WTC11 (cell line): Measurements from ENCODE around the gene SND1.

Experiments
- ETV6 ChIP-seq: sonication (generic); formaldehyde crosslinking; IDR thresholded peaks from 2 replicates; pipeline ENCODE4 v1.8.1; 2022; ENCODE audit warnings: mild to moderate bottlenecking, missing genetic modification reagents
- JUN ChIP-seq: sonication (generic); formaldehyde crosslinking; IDR thresholded peaks from 2 replicates; pipeline ENCODE4 v1.8.0; 2023; ENCODE audit warnings: mild to moderate bottlenecking, missing genetic modification reagents
- NFE2L1 ChIP-seq: sonication (generic); formaldehyde crosslinking; IDR thresholded peaks from 2 replicates; pipeline ENCODE4 v1.8.1; 2023; ENCODE audit warnings: missing genetic modification reagents
- NFYB ChIP-seq: sonication (generic); formaldehyde crosslinking; conservative IDR thresholded peaks from 2 replicates; pipeline ENCODE4 v1.8.0; 2022; ENCODE audit warnings: low read depth, missing genetic modification reagents
- SMAD3 ChIP-seq: sonication (generic); formaldehyde crosslinking; IDR thresholded peaks from 2 replicates; pipeline ENCODE4 v1.8.0; 2022; ENCODE audit warnings: missing genetic modification reagents, mild to moderate bottlenecking, borderline replicate concordance
- TCF7 ChIP-seq: sonication (generic); formaldehyde crosslinking; IDR thresholded peaks from 2 replicates; pipeline ENCODE4 v1.8.0; 2022; ENCODE audit warnings: mild to moderate bottlenecking, low read depth, missing genetic modification reagents, moderate library complexity
- TP53 ChIP-seq: sonication (generic); formaldehyde crosslinking; IDR thresholded peaks from 2 replicates; pipeline ENCODE4 v1.8.1; 2023; ENCODE audit warnings: mild to moderate bottlenecking, missing genetic modification reagents
- ZNF121 ChIP-seq: sonication (generic); formaldehyde crosslinking; IDR thresholded peaks from 2 replicates; pipeline ENCODE4 v1.8.0; 2023; ENCODE audit warnings: missing genetic modification reagents
- ZNF263 ChIP-seq: sonication (generic); formaldehyde crosslinking; IDR thresholded peaks from 2 replicates; pipeline ENCODE4 v1.8.1; 2022; ENCODE audit warnings: low read depth, mild to moderate bottlenecking, moderate library complexity, missing genetic modification reagents
- TF ChIP-seq, protein P1 (sequence below): fragments of 200-600 bp; IDR thresholded peaks from 2 replicates; pipeline ENCODE4 v1.8.0; 2022; ENCODE audit warnings: antibody characterized with exemption
- TF ChIP-seq, protein P2 (sequence below): sonication (generic); formaldehyde crosslinking; IDR thresholded peaks from 2 replicates; pipeline ENCODE4 v1.8.1; 2023; ENCODE audit warnings: mild to moderate bottlenecking, missing genetic modification reagents
- TF ChIP-seq, protein P3 (sequence below): sonication (generic); formaldehyde crosslinking; IDR thresholded peaks from 2 replicates; pipeline ENCODE4 v1.8.0; 2023; ENCODE audit warnings: missing genetic modification reagents
- TF ChIP-seq, protein P4 (sequence below): sonication (generic); formaldehyde crosslinking; IDR thresholded peaks from 2 replicates; pipeline ENCODE4 v1.8.1; 2023; ENCODE audit warnings: mild to moderate bottlenecking, missing genetic modification reagents, moderate library complexity

DNA sequence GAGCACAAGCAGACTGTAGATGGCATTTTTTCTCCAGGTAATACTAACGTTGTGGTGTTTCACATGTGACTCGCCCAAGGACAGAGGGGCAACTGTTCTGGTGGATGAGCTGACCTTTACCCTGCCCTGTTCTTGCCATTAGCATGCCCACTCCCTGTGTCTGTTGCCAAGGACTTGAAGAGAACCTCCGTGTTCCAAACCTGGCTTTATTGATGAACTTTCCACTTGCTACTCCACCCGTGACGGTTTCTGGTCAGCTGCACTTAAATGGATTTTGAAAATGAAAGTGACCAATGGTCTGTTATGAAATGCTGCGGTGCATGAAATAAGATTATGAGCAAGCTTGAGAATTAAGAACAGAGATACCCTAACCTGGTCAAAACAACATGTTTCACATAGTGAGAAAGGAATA lies 348.9 kb downstream of the SND1 start:
- TF ChIP-seq, protein P1, sequence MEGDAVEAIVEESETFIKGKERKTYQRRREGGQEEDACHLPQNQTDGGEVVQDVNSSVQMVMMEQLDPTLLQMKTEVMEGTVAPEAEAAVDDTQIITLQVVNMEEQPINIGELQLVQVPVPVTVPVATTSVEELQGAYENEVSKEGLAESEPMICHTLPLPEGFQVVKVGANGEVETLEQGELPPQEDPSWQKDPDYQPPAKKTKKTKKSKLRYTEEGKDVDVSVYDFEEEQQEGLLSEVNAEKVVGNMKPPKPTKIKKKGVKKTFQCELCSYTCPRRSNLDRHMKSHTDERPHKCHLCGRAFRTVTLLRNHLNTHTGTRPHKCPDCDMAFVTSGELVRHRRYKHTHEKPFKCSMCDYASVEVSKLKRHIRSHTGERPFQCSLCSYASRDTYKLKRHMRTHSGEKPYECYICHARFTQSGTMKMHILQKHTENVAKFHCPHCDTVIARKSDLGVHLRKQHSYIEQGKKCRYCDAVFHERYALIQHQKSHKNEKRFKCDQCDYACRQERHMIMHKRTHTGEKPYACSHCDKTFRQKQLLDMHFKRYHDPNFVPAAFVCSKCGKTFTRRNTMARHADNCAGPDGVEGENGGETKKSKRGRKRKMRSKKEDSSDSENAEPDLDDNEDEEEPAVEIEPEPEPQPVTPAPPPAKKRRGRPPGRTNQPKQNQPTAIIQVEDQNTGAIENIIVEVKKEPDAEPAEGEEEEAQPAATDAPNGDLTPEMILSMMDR, result no peak
- TF ChIP-seq NFYB (no peak), JUN (CRISPR knock-in tag) (no peak), NFE2L1 (no peak), ZNF121 (CRISPR knock-in tag) (no peak), SMAD3 (CRISPR knock-in tag) (no peak), TCF7 (CRISPR knock-in tag) (no peak), TP53 (CRISPR knock-in tag) (no peak), ETV6 (no peak), ZNF263 (CRISPR knock-in tag) (no peak)
- TF ChIP-seq, protein P2, sequence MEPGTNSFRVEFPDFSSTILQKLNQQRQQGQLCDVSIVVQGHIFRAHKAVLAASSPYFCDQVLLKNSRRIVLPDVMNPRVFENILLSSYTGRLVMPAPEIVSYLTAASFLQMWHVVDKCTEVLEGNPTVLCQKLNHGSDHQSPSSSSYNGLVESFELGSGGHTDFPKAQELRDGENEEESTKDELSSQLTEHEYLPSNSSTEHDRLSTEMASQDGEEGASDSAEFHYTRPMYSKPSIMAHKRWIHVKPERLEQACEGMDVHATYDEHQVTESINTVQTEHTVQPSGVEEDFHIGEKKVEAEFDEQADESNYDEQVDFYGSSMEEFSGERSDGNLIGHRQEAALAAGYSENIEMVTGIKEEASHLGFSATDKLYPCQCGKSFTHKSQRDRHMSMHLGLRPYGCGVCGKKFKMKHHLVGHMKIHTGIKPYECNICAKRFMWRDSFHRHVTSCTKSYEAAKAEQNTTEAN (CRISPR knock-in tag), result no peak
- TF ChIP-seq, protein P3, sequence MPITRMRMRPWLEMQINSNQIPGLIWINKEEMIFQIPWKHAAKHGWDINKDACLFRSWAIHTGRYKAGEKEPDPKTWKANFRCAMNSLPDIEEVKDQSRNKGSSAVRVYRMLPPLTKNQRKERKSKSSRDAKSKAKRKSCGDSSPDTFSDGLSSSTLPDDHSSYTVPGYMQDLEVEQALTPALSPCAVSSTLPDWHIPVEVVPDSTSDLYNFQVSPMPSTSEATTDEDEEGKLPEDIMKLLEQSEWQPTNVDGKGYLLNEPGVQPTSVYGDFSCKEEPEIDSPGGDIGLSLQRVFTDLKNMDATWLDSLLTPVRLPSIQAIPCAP (CRISPR knock-in tag), result no peak
- TF ChIP-seq, protein P4, sequence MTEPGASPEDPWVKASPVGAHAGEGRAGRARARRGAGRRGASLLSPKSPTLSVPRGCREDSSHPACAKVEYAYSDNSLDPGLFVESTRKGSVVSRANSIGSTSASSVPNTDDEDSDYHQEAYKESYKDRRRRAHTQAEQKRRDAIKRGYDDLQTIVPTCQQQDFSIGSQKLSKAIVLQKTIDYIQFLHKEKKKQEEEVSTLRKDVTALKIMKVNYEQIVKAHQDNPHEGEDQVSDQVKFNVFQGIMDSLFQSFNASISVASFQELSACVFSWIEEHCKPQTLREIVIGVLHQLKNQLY, result no peak
